Left ventricle myocardium superior (tissue), 1 donor: ENCODE data around the gene FOXK1. TPM values are rescaled to one million over a fixed set of nuclear protein-coding genes. Genes with fewer than 3 reads are reported as not detected.
A peak's percentile ranks its signal among the peaks of the same experiment; 100 is the strongest.

Experiments
- ATAC-seq: fragments of 200-7000 bp; cut with Tn5 transposase; one replicate; pipeline ENCODE4 v1.9.1; 2020; ENCODE audit warnings: mild to moderate bottlenecking, moderate library complexity
- DNase-seq: peaks from one replicate; pipeline ENCODE4 v3.0.0-alpha.2; 2020
- intact Hi-C: fragments of 100-400 bp; cut with micrococcal nuclease; formaldehyde crosslinking; loops from one replicate; pipeline ENCODE4 v1.11.0; 2022
- total RNA-seq: library from RNA; stranded (reverse); fragmentation: NEBNext Ultra II Directional; extraction: Animal tissue kit (Norgen Biotek cat#: 25700); gene quantifications from one replicate; pipeline ENCODE4 v1.2.1, GENCODE V29; 2021
- donor health status: DM: no; HTN: yes; CAD: no; lungs with severe emphysema.

Gene FOXK1
- total RNA-seq, 1 donor from 2014 or later: 17.7 TPM

DNA sequence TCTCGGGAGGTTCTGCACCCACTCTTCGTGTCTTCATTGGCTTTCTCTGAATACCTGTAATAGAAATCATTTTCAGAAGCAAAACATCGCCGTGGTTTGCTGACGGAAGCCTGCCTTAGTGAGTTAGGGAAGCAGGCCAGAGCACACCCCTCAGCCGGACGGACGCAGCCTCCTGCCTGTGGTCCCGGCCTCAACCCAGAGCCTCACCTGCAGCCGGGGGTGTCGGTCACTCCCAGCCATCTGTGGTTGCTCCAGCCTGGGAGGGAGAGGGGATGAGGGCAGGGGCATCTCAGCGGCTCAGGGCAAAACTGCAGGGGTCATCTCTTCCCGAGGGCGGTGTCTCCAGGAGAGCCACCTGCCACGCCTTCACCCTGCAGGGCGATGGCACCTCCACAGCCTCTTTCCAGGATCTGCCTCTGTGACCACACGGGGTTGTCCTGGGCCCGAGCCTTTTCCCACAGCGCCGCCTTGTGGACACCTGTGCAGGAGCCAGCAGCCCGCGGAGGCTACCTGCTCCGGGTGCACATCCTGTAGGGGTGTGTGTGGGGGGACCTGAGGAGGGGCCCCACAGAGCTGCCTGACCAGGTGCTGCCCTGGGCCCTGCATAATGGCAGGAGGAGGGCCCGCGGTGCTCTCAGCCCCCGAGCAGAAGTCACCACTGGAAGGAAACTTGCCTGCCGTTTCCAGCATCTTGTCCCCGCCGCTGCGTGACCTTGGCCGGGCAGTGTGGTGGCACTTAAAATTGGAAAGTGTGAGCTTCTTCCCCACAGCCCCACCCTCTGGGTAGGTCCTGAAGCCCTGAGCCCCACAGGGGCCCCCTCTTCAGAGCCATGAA lies 71.7 kb downstream of the FOXK1 start:
- peak; percentile 89 for DNase-seq
- intact Hi-C loops: loop anchor here (5.0 kb wide), 1 partner anchor 72 kb away; the partner anchor contains the start of gene FOXK1
- peak; percentile 84 for ATAC-seq

GRCh38 chr7:4754433-4755010 lies 72.4 kb downstream of the FOXK1 start:
- intact Hi-C loops: loop anchor here (5.0 kb wide), 1 partner anchor 72 kb away; the partner anchor contains the start of gene FOXK1
- ATAC-seq (no peak), DNase-seq (no peak)

DNA sequence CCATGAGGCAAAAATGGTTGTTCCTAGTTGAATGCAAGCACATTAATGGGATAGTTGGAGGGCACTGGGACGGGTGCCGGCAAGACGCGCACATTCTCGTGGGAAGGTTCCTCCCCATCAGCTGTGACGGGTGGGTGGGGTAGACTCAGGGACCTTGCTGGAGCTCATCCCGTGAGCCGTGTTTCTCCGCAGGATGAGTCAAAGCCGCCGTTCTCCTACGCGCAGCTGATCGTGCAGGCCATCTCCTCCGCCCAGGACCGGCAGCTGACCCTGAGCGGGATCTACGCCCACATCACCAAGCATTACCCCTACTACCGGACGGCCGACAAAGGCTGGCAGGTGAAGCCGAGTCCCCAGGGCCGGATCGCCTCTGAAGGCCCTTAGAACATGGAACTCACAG lies 73.0 kb downstream of the FOXK1 start:
- no peak for ATAC-seq
- intact Hi-C loops: no loop called here
- DNase-seq: no peak

DNA sequence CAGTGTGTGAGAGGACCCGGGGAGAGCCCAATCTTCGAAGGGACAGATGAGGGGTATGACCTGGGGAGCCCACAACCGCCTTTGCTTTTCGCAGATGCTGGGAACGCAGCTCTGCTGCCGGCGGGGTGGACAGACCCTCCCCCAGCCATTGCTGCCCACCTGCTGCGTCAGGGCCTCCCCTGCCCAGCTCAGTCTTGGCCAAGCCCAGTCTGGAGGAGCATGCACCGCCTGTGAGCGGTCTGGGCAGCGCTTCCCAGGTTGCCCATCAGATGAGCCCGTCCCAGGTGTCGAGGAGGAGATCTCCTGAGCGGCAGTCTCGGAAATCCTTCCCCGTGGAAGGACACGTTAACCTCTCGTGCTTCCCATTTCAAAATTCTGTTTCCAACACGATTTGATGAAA lies 76.0 kb downstream of the FOXK1 start:
- intact Hi-C loops: no loop called here
- DNase-seq (no peak), ATAC-seq (no peak)

DNA sequence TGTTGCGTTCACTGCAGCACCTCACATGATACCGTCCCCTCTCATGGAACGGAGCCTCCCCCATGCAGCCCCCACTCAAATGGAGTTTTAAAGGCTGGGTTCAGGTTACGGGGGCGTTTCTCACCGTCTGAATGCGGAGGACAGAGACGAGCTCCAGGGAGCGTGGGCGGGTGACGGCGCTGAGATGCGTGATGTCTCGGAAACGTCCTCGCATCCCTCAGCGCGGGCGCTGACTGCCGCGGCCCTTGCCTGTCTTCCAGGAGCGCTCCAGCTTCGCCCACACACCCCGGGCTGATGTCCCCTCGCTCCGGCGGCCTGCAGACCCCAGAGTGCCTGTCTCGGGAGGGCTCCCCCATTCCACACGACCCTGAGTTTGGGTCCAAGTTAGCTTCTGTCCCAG lies 76.7 kb downstream of the FOXK1 start:
- DNase-seq (no peak), ATAC-seq (no peak)
- intact Hi-C loops: no loop called here

- DNase-seq: no peak
- intact Hi-C loops: no loop called here
Observed at GRCh38 chr7:4759211-4759610, 77.1 kb downstream of the FOXK1 start.

GRCh38 chr7:4760952-4761351 lies 78.9 kb downstream of the FOXK1 start:
- no peak for DNase-seq
- intact Hi-C loops: no loop called here
- no peak for ATAC-seq

More at GRCh38 chr7:4759211-4759610, 77.1 kb downstream of the FOXK1 start:
- no peak for ATAC-seq

DNA sequence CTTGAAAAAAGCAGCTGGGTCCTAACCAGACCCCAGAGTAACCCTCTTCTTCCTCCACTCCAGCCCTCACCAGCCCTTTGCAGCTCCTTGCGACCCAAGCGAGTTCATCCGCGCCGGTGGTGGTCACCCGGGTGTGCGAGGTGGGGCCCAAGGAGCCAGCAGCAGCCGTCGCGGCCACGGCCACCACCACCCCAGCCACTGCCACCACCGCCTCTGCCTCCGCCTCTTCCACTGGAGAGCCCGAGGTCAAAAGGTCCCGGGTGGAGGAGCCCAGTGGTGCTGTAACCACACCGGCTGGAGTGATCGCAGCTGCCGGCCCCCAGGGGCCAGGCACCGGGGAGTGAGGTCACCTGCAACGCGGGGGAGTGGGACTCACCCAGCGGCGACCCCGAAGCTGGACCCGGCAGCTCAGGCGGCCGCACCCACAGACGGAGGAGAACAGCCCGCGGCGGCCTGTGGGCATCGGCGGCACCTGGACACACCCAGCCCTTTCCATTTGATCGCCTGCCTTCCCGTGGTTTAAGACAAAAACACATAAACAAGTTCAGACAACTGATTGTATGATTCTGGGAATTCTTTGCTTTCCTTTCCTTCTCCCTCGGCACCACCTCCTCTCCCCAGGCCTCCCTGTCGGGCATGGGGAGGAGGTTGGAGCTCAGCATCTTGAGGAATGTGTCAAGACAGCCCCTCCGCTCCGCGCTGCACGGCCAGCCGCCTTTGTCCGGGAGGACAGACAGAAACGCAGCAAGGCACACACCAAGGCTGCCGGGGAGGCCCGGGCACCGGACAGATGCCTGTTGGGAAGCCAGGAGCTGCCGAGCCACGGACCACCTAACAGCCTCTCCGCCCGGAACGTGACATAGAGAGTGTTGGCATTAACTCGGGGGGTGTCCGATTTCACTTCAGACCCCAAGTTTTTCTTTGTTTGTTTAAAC lies 80.3 kb downstream of the FOXK1 start:
- DNase-seq: peak; percentile 27
- intact Hi-C loops: no loop called here
- no peak for ATAC-seq

DNA sequence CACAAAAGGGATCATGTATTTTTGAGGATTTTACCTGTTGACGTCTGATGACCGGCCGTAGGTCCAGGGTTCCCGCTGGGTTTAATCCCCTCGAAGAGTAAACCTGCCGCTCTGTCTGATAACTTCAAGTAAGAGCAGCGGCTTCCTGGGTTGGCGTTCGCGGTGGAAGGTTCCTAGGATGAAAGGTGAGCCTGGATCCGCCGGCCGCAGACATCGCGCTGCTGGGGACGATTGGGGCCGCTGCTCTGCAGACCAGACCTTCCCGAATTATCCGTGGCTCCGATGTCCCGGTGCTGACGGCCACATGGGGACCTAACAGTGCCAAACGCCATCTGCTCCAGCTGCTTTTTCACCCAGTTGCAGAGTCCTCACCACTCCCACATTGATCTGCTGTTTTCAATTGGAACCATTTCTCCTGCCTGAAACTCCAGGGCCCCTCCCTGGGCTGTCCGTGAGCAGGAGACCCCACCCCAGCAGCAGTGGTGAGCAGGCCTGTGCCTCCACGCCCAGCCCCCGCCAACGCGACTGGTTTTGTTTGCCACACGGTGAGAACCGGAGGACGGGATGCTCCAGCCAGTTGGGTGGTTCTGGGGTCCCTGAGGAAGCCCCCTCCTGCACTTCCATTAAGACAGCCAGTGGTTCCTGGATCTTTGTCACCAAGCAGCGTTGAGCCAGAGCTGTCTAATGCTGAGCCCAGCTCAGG lies 81.1 kb downstream of the FOXK1 start:
- intact Hi-C loops: no loop called here
- DNase-seq (peak; percentile 30), ATAC-seq (no peak)

GRCh38 chr7:4763794-4764185 lies 81.7 kb downstream of the FOXK1 start:
- peak; percentile 20 for DNase-seq
- intact Hi-C loops: no loop called here

GRCh38 chr7:4764402-4765007 lies 82.4 kb downstream of the FOXK1 start:
- intact Hi-C loops: no loop called here
- no peak for ATAC-seq
- DNase-seq: peak; percentile 30

More at GRCh38 chr7:4763794-4764185, 81.7 kb downstream of the FOXK1 start:
- no peak for ATAC-seq

- intact Hi-C loops: no loop called here
- ATAC-seq (no peak), DNase-seq (peak; percentile 33)
Observed at GRCh38 chr7:4765776-4766490, 83.8 kb downstream of the FOXK1 start.

- ATAC-seq (no peak), DNase-seq (no peak)
- intact Hi-C loops: no loop called here
Observed at GRCh38 chr7:4766666-4767519, 84.8 kb downstream of the FOXK1 start.

DNA sequence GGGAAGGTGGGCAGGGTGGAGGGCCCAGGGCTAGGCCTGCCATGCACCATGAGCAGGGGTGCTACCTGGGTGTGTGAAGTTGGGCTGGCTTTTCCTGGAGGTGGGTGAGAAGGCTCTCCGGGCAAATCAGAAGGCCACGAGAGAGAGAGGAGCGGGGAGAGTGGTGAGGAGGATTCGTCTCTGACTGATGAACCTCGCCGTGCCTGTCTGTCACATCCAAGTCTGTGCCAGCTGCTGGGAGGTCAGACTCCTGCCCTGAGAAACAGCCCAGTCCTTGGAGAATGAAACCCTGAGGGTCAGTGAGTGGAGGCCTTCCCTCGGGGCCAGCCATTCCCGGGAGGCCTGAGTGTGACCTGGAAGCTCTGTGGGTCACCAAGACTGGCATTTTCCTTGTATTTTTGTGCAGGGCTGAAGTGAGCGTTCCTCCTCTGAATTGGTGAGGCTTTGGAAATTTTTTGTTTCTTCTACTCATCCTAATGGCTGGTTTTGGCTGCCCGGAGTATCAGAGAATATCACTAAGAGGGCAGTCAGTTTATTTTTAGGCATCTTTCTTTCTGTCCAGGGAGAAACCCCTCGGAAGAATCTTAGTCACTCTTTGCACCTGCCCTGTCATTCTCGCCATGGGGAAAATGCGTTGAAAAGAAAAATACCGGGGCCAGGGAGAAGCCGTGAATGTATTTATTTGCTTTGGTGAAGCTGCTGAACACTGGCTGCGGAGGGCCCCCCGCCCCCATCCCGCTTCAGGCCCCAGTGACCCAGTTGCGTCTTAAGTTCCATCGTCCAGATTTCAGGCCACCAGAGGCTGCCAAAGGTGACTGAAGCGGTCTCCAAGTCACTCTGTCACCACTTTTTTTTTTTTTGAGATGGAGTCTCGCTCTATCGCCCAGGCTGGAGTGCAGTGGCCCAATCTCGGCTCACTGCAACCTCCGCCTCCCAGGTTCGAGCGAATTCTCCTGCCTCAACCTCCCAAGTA lies 86.8 kb downstream of the FOXK1 start:
- intact Hi-C loops: no loop called here
- DNase-seq (no peak), ATAC-seq (no peak)

DNA sequence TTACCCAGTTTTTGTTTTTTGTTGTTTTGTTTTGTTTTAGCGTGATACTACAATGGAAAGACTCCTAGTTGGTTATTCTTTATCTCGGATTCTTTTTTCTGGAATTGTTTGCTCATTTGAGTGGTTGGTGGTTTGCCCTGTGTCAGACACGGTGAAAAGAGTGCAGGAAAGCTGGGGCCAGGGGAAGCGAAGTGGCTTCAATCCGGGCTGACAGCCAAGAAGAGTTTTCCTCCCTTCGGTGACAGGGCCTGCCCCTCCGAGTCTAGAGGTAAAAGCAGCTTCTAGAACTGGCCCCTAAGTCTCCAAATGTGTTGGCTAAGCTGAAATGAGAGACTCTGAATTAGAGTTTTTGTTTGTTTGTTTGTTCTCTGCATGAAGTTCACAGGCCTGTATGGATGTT lies 87.7 kb downstream of the FOXK1 start:
- intact Hi-C loops: no loop called here
- no peak for DNase-seq
- ATAC-seq: peak; percentile 10

- intact Hi-C loops: no loop called here
- no peak for ATAC-seq
- no peak for DNase-seq
Observed at GRCh38 chr7:4770886-4771285, 88.8 kb downstream of the FOXK1 start.
